CD4-positive, CD25-positive, alpha-beta regulatory T cell (primary cell): ENCODE measurements around the gene DDB1. TPM values are rescaled to one million over a fixed set of nuclear protein-coding genes. Genes with fewer than 3 reads are reported as not detected.

Source experiments
- ATAC-seq, 2 donors: fragments of 150-1000 bp; cut with Tn5 transposase; one replicate each; pipeline ENCODE4 v1.10.0; 2021; ENCODE audit warnings: low read depth in 2 of 2, moderate number of reproducible peaks in 2 of 2, moderate library complexity in 1 of 2
- DNase-seq, 3 donors: peaks; one replicate each; pipeline versions ENCODE4 v3.0.0 to v3.0.0-alpha.2; 2012 to 2022; ENCODE audit warnings: mixed read lengths in 1 of 3
- H3K27ac ChIP-seq: one replicate; pipeline ENCODE4 v1.7.0; 2013; ENCODE audit warnings: mild to moderate bottlenecking, low read length; ENCODE audit not compliant: insufficient read depth, poor library complexity, severe bottlenecking
- H3K27me3 ChIP-seq: one replicate; pipeline ENCODE4 v1.7.0; 2013; ENCODE audit warnings: low read length; ENCODE audit not compliant: control insufficient read depth, insufficient read depth
- H3K36me3 ChIP-seq: one replicate; pipeline ENCODE4 v1.7.0; 2013; ENCODE audit warnings: mild to moderate bottlenecking, low read length, moderate library complexity; ENCODE audit not compliant: control insufficient read depth, insufficient read depth
- H3K4me1 ChIP-seq: 2 replicates; pipeline ENCODE4 v1.7.0; 2013; ENCODE audit warnings: mild to moderate bottlenecking, low read length; ENCODE audit not compliant: insufficient read depth, control insufficient read depth, poor library complexity, severe bottlenecking
- H3K4me3 ChIP-seq: one replicate; pipeline ENCODE4 v1.7.0; 2013; ENCODE audit warnings: low read depth, mild to moderate bottlenecking, low read length, moderate library complexity
- H3K9me3 ChIP-seq, 2 experiments: 1 replicate in 1 of 2; 2 replicates in 1 of 2; pipeline ENCODE4 v1.7.0; 2013; ENCODE audit warnings: low read length in 2 of 2, mild to moderate bottlenecking in 1 of 2, moderate library complexity in 1 of 2; ENCODE audit not compliant: control insufficient read depth in 2 of 2
- H3K27ac Mint-ChIP-seq, 3 donors: one replicate each; pipeline ENCODE4 v1.8.0; 2020 to 2022; ENCODE audit warnings: mild to moderate bottlenecking in 3 of 3, mixed read lengths in 3 of 3, moderate library complexity in 2 of 3
- H3K27me3 Mint-ChIP-seq: one replicate; pipeline ENCODE4 v1.8.0; 2022; ENCODE audit warnings: mild to moderate bottlenecking, mixed read lengths
- H3K36me3 Mint-ChIP-seq: one replicate; pipeline ENCODE4 v1.8.0; 2020; ENCODE audit warnings: mixed read lengths
- H3K4me1 Mint-ChIP-seq, 4 donors: one replicate each; pipeline ENCODE4 v1.8.0; 2020 to 2022; ENCODE audit warnings: mixed read lengths in 4 of 4, mild to moderate bottlenecking in 1 of 4
- H3K4me3 Mint-ChIP-seq, 4 donors: one replicate each; pipeline ENCODE4 v1.8.0; 2020 to 2022; ENCODE audit warnings: mild to moderate bottlenecking in 4 of 4, mixed read lengths in 4 of 4, moderate library complexity in 3 of 4
- H3K9me3 Mint-ChIP-seq, 7 donors: one replicate each; pipeline ENCODE4 v1.8.0; 2020 to 2022; ENCODE audit warnings: mixed read lengths in 7 of 7, mild to moderate bottlenecking in 3 of 7, moderate library complexity in 2 of 7
- polyA plus RNA-seq, 4 donors: library from polyadenylated mRNA; unstranded; fragments of 300-500 nt; fragmentation: Illumina TruSeq; gene quantifications; one replicate each; pipeline ENCODE4 v1.2.3, GENCODE V29; 2021
- total RNA-seq: library from RNA; stranded (reverse); gene quantifications from one replicate; pipeline ENCODE4 v1.2.3, GENCODE V29; 2022

The DDB1 gene
- total and polyA plus RNA-seq, 5 donors from 2014 or later, result 117 to 158 (median 130) TPM

DNA sequence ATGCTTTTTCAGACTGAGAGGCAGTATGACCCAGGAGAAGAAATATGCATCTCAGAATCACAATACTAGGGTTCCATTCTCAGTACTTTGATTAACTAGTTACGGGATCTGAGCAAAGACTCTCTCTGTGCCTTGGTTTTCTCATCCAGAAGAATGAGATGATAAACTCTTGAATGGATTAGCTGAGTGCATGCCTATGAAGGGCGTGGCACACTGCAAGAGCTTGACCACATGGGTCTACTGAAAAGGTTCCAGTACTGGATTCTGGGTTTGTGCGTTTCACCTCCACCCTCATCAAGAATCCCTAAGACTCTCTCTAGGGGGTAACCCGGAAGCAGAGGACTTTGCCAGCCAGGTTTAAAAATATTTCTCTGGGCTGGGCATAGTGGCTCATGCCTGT, 66.3 kb downstream of the DDB1 start:
- no peak overlapping the region for H3K27ac Mint-ChIP-seq
- no peak for ATAC-seq
- H3K36me3 ChIP-seq, result no peaks in the 10 kb centered on the region
- no peaks in the 10 kb centered on the region for H3K9me3 ChIP-seq
- no peak for DNase-seq
- no peaks in the 10 kb centered on the region for H3K4me1 ChIP-seq
- H3K4me1 Mint-ChIP-seq, result peaks cover 0 to 4% (median 0%) of the 10 kb centered on the region in 4 donors
- H3K27me3 ChIP-seq, result no peaks in the 10 kb centered on the region
- peaks cover 11% of the 10 kb centered on the region for H3K27me3 Mint-ChIP-seq
- H3K36me3 Mint-ChIP-seq, result no peaks in the 10 kb centered on the region
- H3K4me3 ChIP-seq, result no peak overlapping the region
- H3K27ac ChIP-seq, result no peak overlapping the region
- H3K9me3 Mint-ChIP-seq, result peaks cover 0 to 4% (median 0%) of the 10 kb centered on the region in 7 donors
- H3K4me3 Mint-ChIP-seq, result no peak overlapping the region

DNA sequence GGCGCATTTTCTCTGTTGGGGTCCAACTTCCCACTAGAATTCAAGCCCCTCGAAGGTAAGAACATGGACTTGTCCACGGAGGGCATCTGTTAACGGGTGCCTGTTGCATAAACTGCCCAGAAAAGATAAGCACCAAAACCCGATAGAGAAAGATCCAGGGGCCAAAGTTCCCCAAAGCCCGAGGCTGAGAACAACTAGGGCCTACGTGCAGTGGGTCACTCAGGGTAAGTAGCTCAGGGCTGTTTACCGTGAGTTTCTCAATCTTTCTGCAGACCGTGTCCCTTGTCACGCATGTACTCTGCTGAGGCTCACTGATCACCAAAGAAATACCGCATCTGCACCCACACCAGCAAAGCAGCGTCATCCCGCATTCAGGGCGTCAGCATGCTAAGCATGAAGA, 67.5 kb downstream of the DDB1 start:
- no peak overlapping the region for H3K27ac ChIP-seq
- no peaks in the 10 kb centered on the region for H3K4me1 ChIP-seq
- H3K27me3 Mint-ChIP-seq, result peaks cover 11% of the 10 kb centered on the region
- H3K4me3 Mint-ChIP-seq, result no peak overlapping the region
- H3K36me3 ChIP-seq, result no peaks in the 10 kb centered on the region
- ATAC-seq (no peak), DNase-seq (no peak)
- no peak overlapping the region for H3K4me3 ChIP-seq
- no peaks in the 10 kb centered on the region for H3K36me3 Mint-ChIP-seq
- H3K27ac Mint-ChIP-seq, result no peak overlapping the region
- no peaks in the 10 kb centered on the region for H3K27me3 ChIP-seq
- no peaks in the 10 kb centered on the region for H3K9me3 ChIP-seq
- H3K9me3 Mint-ChIP-seq, result peaks cover 0 to 4% (median 0%) of the 10 kb centered on the region in 7 donors
- H3K4me1 Mint-ChIP-seq, result peaks cover 0 to 4% (median 0%) of the 10 kb centered on the region in 4 donors

GRCh38 chr11:61264795-61265194, 68.1 kb downstream of the DDB1 start:
- H3K27ac Mint-ChIP-seq, result no peak overlapping the region
- Histone ChIP-seq H3K9me3 (no peaks in the 10 kb centered on the region), H3K27ac (no peak overlapping the region), H3K36me3 (no peaks in the 10 kb centered on the region), H3K27me3 (no peaks in the 10 kb centered on the region), H3K4me1 (no peaks in the 10 kb centered on the region), H3K4me3 (no peak overlapping the region)
- no peaks in the 10 kb centered on the region for H3K4me1 Mint-ChIP-seq
- no peak overlapping the region for H3K4me3 Mint-ChIP-seq
- peaks cover 11% of the 10 kb centered on the region for H3K27me3 Mint-ChIP-seq
- peaks cover 0 to 4% (median 0%) of the 10 kb centered on the region in 7 donors for H3K9me3 Mint-ChIP-seq
- no peak for DNase-seq
- no peak for ATAC-seq
- H3K36me3 Mint-ChIP-seq, result no peaks in the 10 kb centered on the region

DNA sequence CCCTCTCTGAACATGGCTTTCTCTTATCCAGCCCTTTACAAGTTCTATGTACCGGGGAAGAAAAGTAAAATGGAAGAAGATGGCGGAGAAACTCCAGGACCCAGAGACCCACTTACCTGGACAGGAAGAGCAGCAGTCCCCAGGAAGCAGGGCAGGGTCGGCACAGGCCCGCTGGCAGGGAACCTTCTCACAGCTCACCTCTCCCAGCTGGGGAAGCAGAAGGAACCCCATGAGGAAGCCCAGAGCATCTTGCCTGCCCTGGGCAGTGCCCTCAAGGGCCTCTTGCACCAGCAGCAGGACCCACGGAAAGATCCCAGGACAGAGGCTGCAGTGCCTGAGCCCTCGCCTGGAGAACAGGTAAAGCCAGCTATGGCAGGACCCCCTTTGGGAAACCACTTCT, 68.5 kb downstream of the DDB1 start:
- ATAC-seq (no peak), DNase-seq (no peak)
- H3K27me3 ChIP-seq, result no peaks in the 10 kb centered on the region
- H3K4me3 ChIP-seq, result no peak overlapping the region
- no peaks in the 10 kb centered on the region for H3K9me3 ChIP-seq
- H3K4me3 Mint-ChIP-seq, result no peak overlapping the region
- H3K36me3 Mint-ChIP-seq, result no peaks in the 10 kb centered on the region
- H3K4me1 ChIP-seq, result no peaks in the 10 kb centered on the region
- no peaks in the 10 kb centered on the region for H3K36me3 ChIP-seq
- H3K27ac Mint-ChIP-seq, result no peak overlapping the region
- H3K9me3 Mint-ChIP-seq, result peaks cover 0 to 4% (median 0%) of the 10 kb centered on the region in 7 donors
- H3K27me3 Mint-ChIP-seq, result peaks cover 11% of the 10 kb centered on the region
- no peaks in the 10 kb centered on the region for H3K4me1 Mint-ChIP-seq
- H3K27ac ChIP-seq, result no peak overlapping the region

DNA sequence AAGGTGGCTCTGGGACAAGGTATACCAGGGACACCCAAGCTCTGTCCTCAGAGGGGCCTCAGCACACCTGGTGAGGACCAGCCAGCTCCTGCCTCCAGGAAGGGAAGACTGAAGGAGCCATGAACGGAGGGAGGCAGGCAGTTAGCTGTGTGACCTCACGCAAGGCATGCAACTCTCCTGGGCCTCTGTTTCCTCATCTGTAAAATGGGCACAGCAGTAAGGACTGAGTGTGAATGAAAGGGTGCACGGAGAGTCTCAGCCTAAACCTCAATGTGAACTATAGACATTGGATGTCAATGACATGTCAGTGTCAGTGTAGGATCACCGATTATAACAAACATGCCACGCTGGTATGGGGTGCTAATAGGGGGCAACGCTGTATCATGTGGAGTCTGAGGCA, 73.5 kb downstream of the DDB1 start:
- Histone ChIP-seq H3K4me1 (no peaks in the 10 kb centered on the region), H3K4me3 (no peak overlapping the region), H3K27ac (no peak overlapping the region), H3K36me3 (no peaks in the 10 kb centered on the region), H3K9me3 (no peaks in the 10 kb centered on the region), H3K27me3 (no peaks in the 10 kb centered on the region)
- H3K9me3 Mint-ChIP-seq, result peaks cover 0 to 4% (median 0%) of the 10 kb centered on the region in 7 donors
- no peaks in the 10 kb centered on the region for H3K36me3 Mint-ChIP-seq
- H3K4me1 Mint-ChIP-seq, result no peaks in the 10 kb centered on the region
- H3K27ac Mint-ChIP-seq, result no peak overlapping the region
- DNase-seq (no peak), ATAC-seq (no peak)
- no peak overlapping the region for H3K4me3 Mint-ChIP-seq
- H3K27me3 Mint-ChIP-seq, result peaks cover 12% of the 10 kb centered on the region

DNA sequence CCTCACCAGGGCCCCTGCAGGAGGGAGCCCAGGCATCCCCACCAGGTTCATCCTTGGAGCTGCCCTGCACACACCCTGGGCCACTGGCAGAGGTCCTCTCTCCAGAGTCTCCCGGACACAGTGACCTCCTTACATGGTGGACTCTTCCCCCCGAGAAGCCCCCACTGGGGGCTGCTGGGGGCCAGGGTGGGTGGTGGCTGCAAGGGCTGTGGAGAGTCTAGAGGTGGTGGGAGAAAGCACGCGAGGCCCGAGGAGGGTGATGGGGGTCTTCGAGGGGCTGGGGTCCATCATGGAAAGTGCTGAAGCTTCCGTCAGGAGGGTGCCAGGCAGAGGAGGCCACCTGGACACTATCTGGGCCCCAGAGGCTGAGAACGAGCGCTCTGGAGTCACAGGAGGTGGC, 74.4 kb downstream of the DDB1 start:
- no peak overlapping the region for H3K4me3 ChIP-seq
- DNase-seq (no peak), ATAC-seq (no peak)
- H3K4me1 ChIP-seq, result no peaks in the 10 kb centered on the region
- no peak overlapping the region for H3K4me3 Mint-ChIP-seq
- H3K4me1 Mint-ChIP-seq, result no peaks in the 10 kb centered on the region
- H3K36me3 Mint-ChIP-seq, result no peaks in the 10 kb centered on the region
- no peaks in the 10 kb centered on the region for H3K36me3 ChIP-seq
- no peaks in the 10 kb centered on the region for H3K27me3 ChIP-seq
- H3K9me3 Mint-ChIP-seq, result peaks cover 0 to 2% (median 0%) of the 10 kb centered on the region in 7 donors
- H3K27me3 Mint-ChIP-seq, result peaks cover 12% of the 10 kb centered on the region
- H3K9me3 ChIP-seq, result no peaks in the 10 kb centered on the region
- H3K27ac ChIP-seq, result no peak overlapping the region
- no peak overlapping the region for H3K27ac Mint-ChIP-seq

GRCh38 chr11:61256710-61257482, 76.0 kb downstream of the DDB1 start:
- no peak overlapping the region for H3K27ac ChIP-seq
- no peak for ATAC-seq

DNA sequence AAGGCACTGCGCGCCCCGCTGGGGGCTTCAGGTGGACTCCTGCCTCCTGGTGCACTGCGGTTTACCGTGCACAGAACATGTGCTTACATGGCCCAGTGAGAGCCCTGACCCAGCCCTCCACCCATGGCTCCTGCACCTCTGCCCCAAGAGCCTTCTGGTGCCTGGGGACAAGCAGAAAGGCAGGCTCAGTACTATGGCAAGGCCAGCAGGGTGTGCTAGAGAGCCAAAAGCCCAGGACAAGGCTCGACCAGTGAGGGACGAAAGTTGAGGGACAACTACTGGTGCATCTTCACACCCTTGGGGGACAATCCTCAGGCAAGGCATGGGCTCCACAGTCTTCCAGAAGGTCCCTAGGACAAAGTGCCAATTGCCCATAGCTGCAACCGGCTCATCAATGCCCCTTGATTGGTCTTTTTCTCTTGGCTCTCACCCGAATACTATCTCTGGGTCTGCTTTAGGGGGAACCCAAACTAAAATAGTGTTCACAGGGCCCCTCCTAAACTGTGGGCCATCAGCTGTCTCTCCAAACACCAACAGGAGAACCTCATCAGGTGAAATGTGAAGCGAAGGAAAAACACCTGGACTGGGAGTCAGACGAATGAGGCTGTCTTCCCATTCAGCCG, 78.4 kb downstream of the DDB1 start:
- H3K4me1 Mint-ChIP-seq, result no peaks in the 10 kb centered on the region
- H3K36me3 Mint-ChIP-seq, result no peaks in the 10 kb centered on the region
- ATAC-seq, result peak; percentile 59 to 66
- no peaks in the 10 kb centered on the region for H3K9me3 ChIP-seq
- no peaks in the 10 kb centered on the region for H3K4me1 ChIP-seq
- H3K9me3 Mint-ChIP-seq, result no peaks in the 10 kb centered on the region
- no peaks in the 10 kb centered on the region for H3K36me3 ChIP-seq
- H3K27me3 ChIP-seq, result no peaks in the 10 kb centered on the region
- H3K4me3 Mint-ChIP-seq, result no peak overlapping the region
- H3K27me3 Mint-ChIP-seq, result peaks cover 10% of the 10 kb centered on the region
- no peak overlapping the region for H3K27ac Mint-ChIP-seq
- no peak overlapping the region for H3K4me3 ChIP-seq
- DNase-seq, result peak; percentile 31 to 74 (median 45)
- H3K27ac ChIP-seq, result no peak overlapping the region

More at GRCh38 chr11:61256710-61257482, 76.0 kb downstream of the DDB1 start:
- Histone ChIP-seq H3K4me1 (no peaks in the 10 kb centered on the region), H3K27me3 (no peaks in the 10 kb centered on the region), H3K9me3 (no peaks in the 10 kb centered on the region), H3K4me3 (no peak overlapping the region), H3K36me3 (no peaks in the 10 kb centered on the region)
- Mint-ChIP-seq H3K27ac (no peak overlapping the region), H3K9me3 (no peaks in the 10 kb centered on the region), H3K4me3 (no peak overlapping the region), H3K36me3 (no peaks in the 10 kb centered on the region), H3K27me3 (peaks cover 4% of the 10 kb centered on the region), H3K4me1 (no peaks in the 10 kb centered on the region)
- no peak for DNase-seq
